Measurements from ENCODE around the gene EBF4.
A peak's percentile ranks its signal among the peaks of the same experiment; 100 is the strongest.

EBF4 gene

DNA sequence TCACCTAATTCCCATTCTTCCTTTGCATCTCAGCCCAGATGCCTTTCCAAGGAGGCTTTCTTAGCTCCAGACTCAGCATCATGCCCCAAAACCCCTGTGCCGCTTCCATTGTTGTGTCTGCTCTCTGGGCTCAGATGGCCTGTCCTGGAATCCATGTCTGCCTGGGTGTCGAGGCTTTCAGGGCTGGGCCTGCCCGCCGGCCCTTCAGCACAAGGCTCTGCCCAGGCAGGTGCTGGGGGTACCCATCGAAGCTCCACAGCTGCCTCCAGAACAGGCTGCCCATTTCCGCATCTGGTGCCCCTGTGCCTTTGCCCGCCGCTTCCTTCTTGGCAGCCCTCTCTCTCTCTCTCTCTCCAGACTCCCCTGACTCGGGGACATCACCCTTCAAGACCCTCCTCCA is 106.7 kb downstream of the EBF4 start:
- Histone ChIP-seq H3K9ac (peak overlapping the region; percentile 79 to 99 (median 97); a peak in 21 of 22 replicates), H3K9me3 (replicated peaks in 1 of 11) (no peaks in the 10 kb centered on the region), H3K27ac (peak overlapping the region; percentile 19 to 100 (median 97); a peak in 21 of 22 replicates), H3K36me3 (peaks cover 10 to 46% (median 44%) of the 10 kb centered on the region in 11 experiments; a peak in 21 of 22 replicates), H3K27me3 (peaks cover 0 to 9% (median 6%) of the 10 kb centered on the region in 11 experiments; a peak in 10 of 22 replicates), H4K20me1 (peaks cover 0 to 45% (median 43%) of the 10 kb centered on the region in 11 experiments; a peak in 18 of 22 replicates), H3K4me2 (peak overlapping the region; percentile 89 to 99 (median 92)), H3K4me1 (peaks cover 34 to 67% (median 47%) of the 10 kb centered on the region in 10 experiments), H3K4me3 (peak overlapping the region; percentile 58 to 94 (median 86))
- TF ChIP-seq Cebpa-rat (IDR thresholded peaks at IDR 0.05) = no peak

DNA sequence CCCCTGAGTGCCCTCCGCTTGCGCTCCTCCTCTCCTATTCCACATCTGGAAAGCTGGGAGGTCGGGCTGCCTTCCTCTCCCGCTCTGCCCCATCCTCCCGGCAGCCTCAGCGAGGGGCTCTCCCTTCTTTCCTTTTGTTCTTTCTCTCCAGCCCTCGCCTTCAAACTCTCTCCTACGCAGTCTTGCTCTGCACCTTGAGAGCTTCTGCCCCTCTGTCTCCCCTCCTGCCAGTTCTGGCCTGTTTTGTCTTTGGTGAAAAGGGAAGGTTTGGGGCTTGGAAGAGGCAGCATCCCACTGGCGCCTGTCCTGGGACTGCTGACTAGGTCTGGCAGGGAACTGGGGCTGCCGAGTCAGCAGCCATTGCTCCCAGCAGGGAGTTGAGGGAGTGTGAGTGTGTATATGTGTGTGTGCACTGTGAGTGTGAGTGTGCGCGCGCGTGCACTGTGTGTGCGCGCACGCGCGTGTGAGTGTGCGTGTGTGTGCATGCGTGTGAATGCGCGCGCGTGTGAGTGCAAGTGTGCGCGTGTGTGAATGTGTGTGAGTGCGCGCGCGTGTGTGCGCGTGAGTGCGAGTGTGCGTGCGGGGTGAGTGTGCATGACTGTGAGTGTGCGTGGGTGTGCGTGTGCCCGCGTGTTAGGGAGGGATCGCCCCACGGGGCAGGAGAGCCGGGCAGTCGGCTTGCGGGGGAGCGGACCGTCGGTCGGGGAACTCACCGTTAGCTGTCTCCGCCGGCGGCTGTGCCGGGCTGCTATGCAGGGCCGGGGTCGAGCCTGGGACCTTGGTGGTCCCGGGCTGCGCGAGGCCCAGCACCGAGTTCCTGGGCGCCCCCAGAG is 107.3 kb downstream of the EBF4 start:
- Histone ChIP-seq H4K20me1 (peaks cover 0 to 39% (median 36%) of the 10 kb centered on the region in 11 experiments; a peak in 18 of 22 replicates), H3K9ac (peak overlapping the region; percentile 79 to 99 (median 97)), H3K36me3 (peaks cover 10 to 40% (median 38%) of the 10 kb centered on the region in 11 experiments; a peak in 21 of 22 replicates), H3K4me2 (peak overlapping the region; percentile 89 to 99 (median 92)), H3K27ac (peak overlapping the region; percentile 55 to 100 (median 97); a peak in 21 of 22 replicates), H3K27me3 (peaks cover 0 to 15% (median 13%) of the 10 kb centered on the region in 11 experiments; a peak in 15 of 22 replicates), H3K4me1 (peaks cover 34 to 66% (median 47%) of the 10 kb centered on the region in 10 experiments), H3K9me3 (replicated peaks in 1 of 11) (no peaks in the 10 kb centered on the region), H3K4me3 (peak overlapping the region; percentile 58 to 94 (median 86))
- no peak for TF ChIP-seq Cebpa-rat (IDR thresholded peaks at IDR 0.05)

DNA sequence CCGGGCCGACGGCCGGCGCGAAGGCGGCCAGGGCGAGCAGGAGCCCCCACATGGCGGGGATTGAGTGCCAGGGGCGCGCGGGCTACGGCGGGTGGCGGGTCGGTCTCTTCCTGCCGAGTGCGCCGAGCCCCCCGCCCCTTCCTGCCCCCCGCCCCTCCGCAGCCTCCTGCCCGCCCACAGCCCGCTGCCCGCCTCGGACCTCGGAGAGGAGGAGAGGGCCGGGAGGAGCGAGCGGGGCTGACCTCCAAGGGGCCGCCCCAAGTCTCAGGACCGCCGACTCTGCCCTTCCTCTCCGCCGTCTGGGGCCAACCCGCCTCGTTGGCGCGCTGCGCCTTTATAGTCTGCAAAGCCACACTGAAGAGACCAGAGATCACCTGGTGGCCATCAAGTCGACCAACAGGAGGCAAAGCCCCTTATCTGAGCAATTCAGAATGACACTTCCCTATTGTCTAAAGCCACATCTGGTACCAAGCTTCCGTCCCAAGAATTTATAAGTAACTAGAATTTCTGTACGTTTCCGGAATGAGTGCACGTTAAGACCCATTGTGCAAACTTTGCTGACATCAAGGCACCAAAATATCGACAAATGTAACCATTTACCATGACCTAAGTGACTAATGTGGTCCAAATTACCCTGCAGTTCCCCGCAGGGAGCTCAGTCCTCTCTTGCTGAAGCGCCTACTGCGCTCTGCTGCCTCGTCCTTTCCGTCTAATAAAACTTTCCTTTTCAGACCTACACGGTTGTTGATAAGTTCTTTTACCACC is 108.1 kb downstream of the EBF4 start, which contains the start of gene CPXM1:
TSS of gene CPXM1 (minus strand) at position 107 of the 765 bp plus-strand sequence. CDS start at position 52, 55 bp downstream.
- H3K4me2 ChIP-seq = peak within 1 kb of the TSS; percentile 89 to 99 (median 92)
- peak in 8 of 11 experiments; percentile 44 to 97 (median 66); a peak in 15 of 22 replicates for TF ChIP-seq Cebpa-rat (IDR thresholded peaks at IDR 0.05)
- peaks cover 34 to 58% (median 47%) of the 10 kb centered on the region in 10 experiments for H3K4me1 ChIP-seq
- H3K9me3 ChIP-seq (replicated peaks in 1 of 11) = no peaks in the 10 kb centered on the region
- H4K20me1 ChIP-seq = peaks cover 0 to 31% (median 28%) of the 10 kb centered on the region in 11 experiments; a peak in 18 of 22 replicates
- H3K4me3 ChIP-seq = peak within 1 kb of the TSS; percentile 58 to 94 (median 86)
- peaks cover 5 to 23% (median 20%) of the 10 kb centered on the region in 11 experiments; a peak in 17 of 22 replicates for H3K27me3 ChIP-seq
- H3K27ac ChIP-seq = peak within 1 kb of the TSS; percentile 55 to 100 (median 97); a peak in 21 of 22 replicates
- peak within 1 kb of the TSS; percentile 79 to 99 (median 97) for H3K9ac ChIP-seq
- H3K36me3 ChIP-seq = peaks cover 6 to 32% (median 30%) of the 10 kb centered on the region in 11 experiments; a peak in 21 of 22 replicates

DNA sequence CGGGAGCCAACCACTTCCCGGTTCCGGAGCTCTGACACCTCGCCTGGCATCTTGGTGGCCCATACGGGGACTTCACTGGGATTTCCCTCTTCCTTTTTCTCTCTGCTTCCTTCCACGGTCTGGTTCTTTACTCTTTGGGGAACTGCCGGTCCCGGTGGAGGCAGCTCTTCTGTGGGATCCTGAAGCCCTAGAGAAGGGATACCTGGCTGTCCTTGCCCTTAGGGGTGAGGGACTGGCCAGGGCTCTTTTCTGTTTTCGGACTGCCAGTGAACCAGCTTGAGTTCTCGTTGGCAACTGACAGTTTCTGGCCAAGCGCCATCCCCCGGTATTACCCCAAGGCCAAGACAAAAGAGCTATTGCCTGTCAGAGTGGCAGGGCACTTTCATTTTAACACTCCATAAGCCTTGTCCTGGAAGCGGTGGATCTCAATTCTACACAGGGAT is 108.7 kb downstream of the EBF4 start:
- peak overlapping the region; percentile 89 to 99 (median 92) for H3K4me2 ChIP-seq
- H3K9me3 ChIP-seq (replicated peaks in 1 of 11) = no peaks in the 10 kb centered on the region
- no peak for TF ChIP-seq Cebpa-rat (IDR thresholded peaks at IDR 0.05)
- peaks cover 5 to 29% (median 26%) of the 10 kb centered on the region in 11 experiments; a peak in 17 of 22 replicates for H3K27me3 ChIP-seq
- peak overlapping the region in 10 of 11 experiments; percentile 82 to 100 (median 97); a peak in 20 of 22 replicates for H3K27ac ChIP-seq
- H3K36me3 ChIP-seq = peaks cover under 1 to 26% (median 24%) of the 10 kb centered on the region in 11 experiments; a peak in 21 of 22 replicates
- H3K4me3 ChIP-seq = peak overlapping the region; percentile 58 to 94 (median 86); a peak in 19 of 20 replicates
- peaks cover 34 to 52% (median 44%) of the 10 kb centered on the region in 10 experiments for H3K4me1 ChIP-seq
- peak overlapping the region in 10 of 11 experiments; percentile 84 to 99 (median 98); a peak in 20 of 22 replicates for H3K9ac ChIP-seq
- peaks cover 0 to 25% (median 22%) of the 10 kb centered on the region in 11 experiments; a peak in 18 of 22 replicates for H4K20me1 ChIP-seq

DNA sequence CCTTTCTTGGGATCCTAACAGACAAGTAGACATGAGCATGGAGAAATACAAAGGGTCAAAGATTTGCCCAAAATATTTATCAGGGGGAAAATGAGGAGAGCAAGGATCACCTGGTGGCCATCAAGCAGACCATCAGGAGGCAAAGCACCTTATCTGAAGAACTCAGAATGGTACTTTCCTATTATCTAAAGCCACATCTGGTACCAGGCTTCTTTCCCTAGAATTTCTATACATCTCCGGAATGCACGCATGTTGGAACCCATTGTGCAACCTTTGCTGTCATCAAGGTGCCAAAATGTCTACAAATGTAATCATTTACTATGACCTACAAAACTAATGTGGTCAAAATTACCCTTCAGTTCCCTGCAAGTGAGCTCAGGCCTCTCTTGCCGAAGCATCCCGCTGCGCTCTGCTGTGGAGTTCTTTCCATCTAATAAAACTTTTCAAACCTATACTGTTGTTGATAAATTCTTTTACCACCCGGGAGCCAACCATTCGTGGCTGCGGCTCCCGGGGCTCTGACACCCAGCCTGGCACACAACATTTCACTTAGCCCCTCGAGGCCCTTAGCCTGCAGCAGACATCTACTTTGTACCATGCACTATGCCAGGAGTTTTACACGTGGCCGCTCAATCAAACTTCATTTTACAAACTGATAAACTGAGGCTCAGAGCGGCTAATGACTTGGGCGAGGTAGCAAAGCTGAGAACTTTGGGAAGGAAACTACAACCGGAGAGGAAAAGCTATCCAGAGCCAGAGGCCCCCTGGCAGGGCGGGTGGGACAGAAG is 111.7 kb downstream of the EBF4 start:
- Histone ChIP-seq H3K4me3 (no peak overlapping the region), H3K27me3 (peaks cover 5 to 36% (median 27%) of the 10 kb centered on the region in 11 experiments; a peak in 17 of 22 replicates)

DNA sequence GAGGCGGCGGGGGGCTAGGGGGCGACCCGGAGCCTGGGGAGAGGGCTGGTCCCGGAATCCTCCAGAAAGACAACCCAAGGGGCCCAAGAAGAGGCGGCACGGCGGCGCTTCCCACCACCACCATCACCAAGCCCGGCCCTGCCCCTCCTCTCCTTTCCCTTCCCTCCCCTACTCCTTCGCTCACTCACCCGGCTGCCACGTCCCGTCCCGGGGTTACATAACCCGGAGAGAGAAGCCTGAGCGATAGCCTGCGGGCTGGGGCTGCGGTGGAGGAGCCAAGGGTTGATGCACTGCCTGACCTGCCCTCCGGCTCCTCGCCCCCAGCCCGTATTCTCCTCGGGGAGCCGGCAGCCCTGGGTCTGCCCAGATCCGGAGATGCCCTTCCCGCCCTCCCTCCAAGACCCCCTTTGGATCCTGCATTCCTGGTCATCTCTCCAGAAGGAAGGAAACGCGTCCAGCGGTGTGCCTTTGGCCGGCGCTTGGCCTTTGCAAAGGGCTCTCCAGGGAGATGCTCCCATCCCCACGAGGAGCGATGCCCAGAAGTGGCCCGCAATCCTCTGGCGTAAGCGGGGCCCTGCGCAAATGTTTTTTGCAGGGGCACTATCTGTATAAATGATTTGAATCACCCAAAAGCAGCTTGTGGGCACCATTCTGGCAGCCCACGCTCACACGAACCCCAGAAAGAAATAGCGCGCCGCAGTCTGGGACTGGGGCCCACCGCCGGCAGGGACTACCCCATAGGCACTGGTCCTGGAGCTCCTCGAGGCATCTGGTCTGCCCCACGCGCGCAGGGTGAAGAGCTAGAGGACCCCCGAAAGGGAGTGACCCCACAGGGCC is 112.5 kb downstream of the EBF4 start:
- Histone ChIP-seq H3K36me3 (no peaks in the 10 kb centered on the region), H3K4me2 (no peak overlapping the region), H3K4me3 (no peak overlapping the region), H3K27me3 (peaks cover 5 to 36% (median 27%) of the 10 kb centered on the region in 11 experiments; a peak in 17 of 22 replicates), H3K4me1 (peaks cover 11 to 17% (median 13%) of the 10 kb centered on the region in 10 experiments), H3K27ac (no peak overlapping the region), H4K20me1 (no peaks in the 10 kb centered on the region), H3K9ac (no peak overlapping the region), H3K9me3 (replicated peaks in 1 of 11) (no peaks in the 10 kb centered on the region)
- TF ChIP-seq Cebpa-rat (IDR thresholded peaks at IDR 0.05) = no peak

More for the DNA sequence above, 111.7 kb downstream of the EBF4 start:
- Histone ChIP-seq H4K20me1 (no peaks in the 10 kb centered on the region), H3K36me3 (no peaks in the 10 kb centered on the region), H3K4me2 (no peak overlapping the region), H3K9me3 (replicated peaks in 1 of 11) (no peaks in the 10 kb centered on the region), H3K4me1 (peaks cover 13 to 23% (median 16%) of the 10 kb centered on the region in 10 experiments), H3K27ac (no peak overlapping the region), H3K9ac (no peak overlapping the region)
- TF ChIP-seq Cebpa-rat (IDR thresholded peaks at IDR 0.05) = no peak

DNA sequence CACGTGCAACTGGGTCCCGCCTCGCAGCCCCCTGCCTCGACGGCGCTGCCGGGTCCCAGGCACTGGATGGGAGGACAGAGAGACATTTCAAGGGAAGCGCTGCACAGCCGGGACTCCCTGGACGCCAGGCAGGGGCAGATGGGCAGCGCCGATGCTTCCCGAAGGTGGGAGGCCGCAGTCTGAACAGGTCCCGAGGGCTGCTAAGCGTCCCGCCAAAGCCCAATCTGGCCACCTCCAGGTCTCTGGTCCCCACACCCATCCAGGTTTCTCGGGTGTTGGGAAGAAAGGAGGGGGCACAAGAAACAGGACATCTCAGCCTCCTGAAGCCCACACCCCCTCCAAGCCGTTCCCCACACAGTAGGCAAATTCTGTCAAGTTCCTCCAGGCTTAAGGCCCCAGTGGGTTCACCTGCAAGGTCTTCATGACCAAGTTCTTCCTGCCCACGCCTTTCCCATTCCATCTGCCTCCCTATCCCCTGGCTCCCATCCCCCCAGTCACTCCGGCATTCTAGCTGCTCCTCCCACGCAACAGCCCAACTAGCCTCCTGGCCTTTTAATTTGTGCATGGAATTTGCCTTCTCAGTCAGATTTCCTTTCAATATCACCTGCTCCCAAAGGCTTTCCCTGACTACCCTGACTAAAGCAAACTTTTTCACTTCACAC is 113.2 kb downstream of the EBF4 start:
- H3K9ac ChIP-seq = no peak overlapping the region
- TF ChIP-seq Cebpa-rat (IDR thresholded peaks at IDR 0.05) = no peak
- no peaks in the 10 kb centered on the region for H3K9me3 ChIP-seq (replicated peaks in 1 of 11)
- H3K4me3 ChIP-seq = no peak overlapping the region
- H3K27ac ChIP-seq = no peak overlapping the region
- H3K4me2 ChIP-seq = no peak overlapping the region
- peaks cover 8 to 17% (median 12%) of the 10 kb centered on the region in 10 experiments for H3K4me1 ChIP-seq
- H4K20me1 ChIP-seq = no peaks in the 10 kb centered on the region
- H3K27me3 ChIP-seq = peaks cover 5 to 36% (median 27%) of the 10 kb centered on the region in 11 experiments; a peak in 17 of 22 replicates
- H3K36me3 ChIP-seq = no peaks in the 10 kb centered on the region

Data from BLaER1 treated with 17β-estradiol and CSF1 and Interleukin-3, amounts not matched to agents 10 nM and 100 nM (cell line).